Measurements from ENCODE around the gene ZNF629.

GRCh38 chr16:30744183-30744582 is 42.8 kb downstream of the ZNF629 start:
- TF ChIP-seq POU2F2 (IDR thresholded peaks at IDR 0.05; ENCODE audit: low read depth, low read length), result no peak
- no peak for TF ChIP-seq POLR2A (IDR thresholded peaks at IDR 0.05; ENCODE audit: low read depth, low read length)
- TF ChIP-seq TAF1 (IDR thresholded peaks at IDR 0.05; ENCODE audit: low read depth, low read length), result no peak
- TF ChIP-seq POLR2AphosphoS5 (IDR thresholded peaks at IDR 0.05; ENCODE audit: low read depth, low read length), result no peak
- TF ChIP-seq SPI1 (IDR thresholded peaks at IDR 0.05; ENCODE audit: low read depth, low read length), result no peak
- TF ChIP-seq PAX5 (IDR thresholded peaks at IDR 0.05; ENCODE audit: insufficient read depth, low read length, severe bottlenecking), result no peak
